Right atrium auricular region (tissue), 2 donors: ENCODE results near the gene PDP2. TPM values are rescaled to one million over a fixed set of nuclear protein-coding genes. Genes with fewer than 3 reads are reported as not detected.
A peak's percentile ranks its signal among the peaks of the same experiment; 100 is the strongest.

Experiments used
- DNase-seq: peaks from one replicate; pipeline ENCODE4 v3.0.0-alpha.2; 2019; ENCODE audit warnings: low spot score
- H3K27ac ChIP-seq, 2 donors: fragments of 200-600 bp; sonication (generic); 1 replicate in 1 of 2; 2 replicates in 1 of 2; pipeline ENCODE4 v1.5.1; 2016 to 2019
- H3K27me3 ChIP-seq, 2 donors: fragments of 200-600 bp; sonication (generic); one replicate each; pipeline versions ENCODE4 v1.5.1 to v1.6.0; 2017 to 2019
- H3K36me3 ChIP-seq: fragments of 200-600 bp; sonication (generic); one replicate; pipeline ENCODE4 v1.5.1; 2016
- H3K4me1 ChIP-seq, 2 donors: fragments of 200-600 bp; sonication (generic); one replicate each; pipeline versions ENCODE4 v1.5.1 to v1.6.0; 2017 to 2019
- H3K4me3 ChIP-seq, 2 donors: fragments of 200-600 bp; sonication (generic); 1 replicate in 1 of 2; 2 replicates in 1 of 2; pipeline ENCODE4 v1.5.1; 2017 to 2019; ENCODE audit warnings: mild to moderate bottlenecking in 1 of 2, moderate library complexity in 1 of 2
- H3K9me3 ChIP-seq, 2 donors: fragments of 200-600 bp; sonication (generic); one replicate each; pipeline ENCODE4 v1.5.1; 2019
- CTCF ChIP-seq, 2 donors: fragments of 200-600 bp; sonication (generic); IDR thresholded peaks; one replicate each; pipeline ENCODE4 v1.5.1; 2019; ENCODE audit warnings: antibody characterized with exemption in 2 of 2
- total RNA-seq, 2 donors: library from RNA; depleted of rRNA; stranded (reverse); fragments of >200 nt; gene quantifications; one replicate each; pipeline ENCODE4 v1.1.0, GENCODE V29; 2016

PDP2 gene
- total RNA-seq, 2 donors from 2014 or later, result 1.7 to 3.4 TPM

- no peaks in the 10 kb centered on the region for H3K9me3 ChIP-seq
- no peak overlapping the region for H3K4me3 ChIP-seq
- TF ChIP-seq CTCF (IDR thresholded peaks at IDR 0.05), result no peak
- H3K36me3 ChIP-seq, result no peaks in the 10 kb centered on the region
- peaks cover 0 to 51% of the 10 kb centered on the region in 2 donors for H3K4me1 ChIP-seq
- H3K27me3 ChIP-seq, result no peaks in the 10 kb centered on the region
- no peak for DNase-seq
- peak overlapping the region; percentile 90 to 96 for H3K27ac ChIP-seq
Observed at GRCh38 chr16:66898933-66899309, 18.6 kb downstream of the PDP2 start.

- no peaks in the 10 kb centered on the region for H3K9me3 ChIP-seq
- TF ChIP-seq CTCF (IDR thresholded peaks at IDR 0.05), result no peak
- peaks cover 0 to 56% of the 10 kb centered on the region in 2 donors for H3K4me1 ChIP-seq
- H3K4me3 ChIP-seq, result no peak overlapping the region
- peak overlapping the region; percentile 90 to 96 for H3K27ac ChIP-seq
- H3K27me3 ChIP-seq, result no peaks in the 10 kb centered on the region
- H3K36me3 ChIP-seq, result no peaks in the 10 kb centered on the region
- DNase-seq, result no peak
Observed at GRCh38 chr16:66899310-66899944, 19.1 kb downstream of the PDP2 start.

- no peaks in the 10 kb centered on the region for H3K9me3 ChIP-seq
- H3K4me3 ChIP-seq, result no peak overlapping the region
- peak; percentile 88 for DNase-seq
- H3K27ac ChIP-seq, result peak overlapping the region; percentile 90 to 96
- H3K36me3 ChIP-seq, result no peaks in the 10 kb centered on the region
- TF ChIP-seq CTCF (IDR thresholded peaks at IDR 0.05), result no peak
- H3K4me1 ChIP-seq, result peaks cover 0 to 63% of the 10 kb centered on the region in 2 donors
- no peaks in the 10 kb centered on the region for H3K27me3 ChIP-seq
Observed at GRCh38 chr16:66899945-66900710, 19.8 kb downstream of the PDP2 start.

- Histone ChIP-seq H3K4me1 (peaks cover 0 to 67% of the 10 kb centered on the region in 2 donors), H3K4me3 (no peak overlapping the region), H3K27me3 (no peaks in the 10 kb centered on the region), H3K9me3 (no peaks in the 10 kb centered on the region), H3K27ac (peak overlapping the region; percentile 90 to 96), H3K36me3 (no peaks in the 10 kb centered on the region)
- TF ChIP-seq CTCF (IDR thresholded peaks at IDR 0.05), result no peak
- DNase-seq, result no peak
Observed at GRCh38 chr16:66900721-66901441, 20.6 kb downstream of the PDP2 start.

GRCh38 chr16:66901626-66902025 lies 21.3 kb downstream of the PDP2 start:
- H3K27ac ChIP-seq, result peak overlapping the region; percentile 90 to 96
- no peak for TF ChIP-seq CTCF (IDR thresholded peaks at IDR 0.05)
- H3K4me1 ChIP-seq, result peaks cover 0 to 75% of the 10 kb centered on the region in 2 donors
- H3K4me3 ChIP-seq, result no peak overlapping the region
- no peaks in the 10 kb centered on the region for H3K27me3 ChIP-seq
- no peaks in the 10 kb centered on the region for H3K36me3 ChIP-seq
- no peak for DNase-seq
- H3K9me3 ChIP-seq, result no peaks in the 10 kb centered on the region
